SK-N-SH (cell line): Measurements from ENCODE around the gene SIM2. TPM values are rescaled to one million over a fixed set of nuclear protein-coding genes. Genes with fewer than 3 reads are reported as not detected.

Source experiments
- CTCF ChIA-PET: fragments of 300-600, 350-600 bp; formaldehyde crosslinking; extraction: SDS; loops from one replicate; lab custom pipeline; 2021; lab: Yijun Ruan, JAX
- POLR2A ChIA-PET: fragments of 350-600 bp; sonication (Branson Sonifier 250); formaldehyde crosslinking; extraction: SDS; loops from one replicate; lab custom pipeline; 2020; ENCODE audit warnings: antibody characterized with exemption, inconsistent platforms; lab: Yijun Ruan, JAX
- DNase-seq: peaks from one replicate; pipeline ENCODE4 v3.0.0; 2012
- H2AFZ ChIP-seq: fragments of 200-600 bp; sonication (generic); 2 replicates; pipeline ENCODE4 v1.8.1; 2016; ENCODE audit warnings: antibody characterized with exemption, mild to moderate bottlenecking, low read depth
- H3F3A ChIP-seq: fragments of 200-600 bp; sonication (generic); replicated peaks from 2 replicates; pipeline ENCODE3; 2016; ENCODE audit warnings: antibody characterized with exemption, mild to moderate bottlenecking; ENCODE audit not compliant: insufficient read depth
- H3K27ac ChIP-seq, 2 experiments: fragments of 200-500 bp in 1 of 2; fragments of 200-600 bp in 1 of 2; sonication (Bioruptor generic) in 1 of 2; sonication (generic), shearing (Covaris generic) in 1 of 2; 2 replicates each; pipeline versions ENCODE4 v1.5.1 to v1.6.1; 2014 to 2016; ENCODE audit warnings: low read depth in 2 of 2, inconsistent platforms in 1 of 2, low read length in 1 of 2, mild to moderate bottlenecking in 1 of 2, mixed read lengths in 1 of 2
- H3K27me3 ChIP-seq: fragments of 200-600 bp; sonication (generic), shearing (Covaris generic); 2 replicates; pipeline ENCODE4 v1.6.1; 2016; ENCODE audit warnings: mixed run types; ENCODE audit not compliant: insufficient read depth
- H3K36me3 ChIP-seq, 2 experiments: fragments of 200-500 bp in 1 of 2; fragments of 200-600 bp in 1 of 2; sonication (Bioruptor generic) in 1 of 2; sonication (generic) in 1 of 2; replicated peaks in 1 of 2; 2 replicates each; pipeline versions ENCODE3 to v1.5.1; 2014 to 2016; ENCODE audit warnings: low read length in 1 of 2, mild to moderate bottlenecking in 1 of 2; ENCODE audit not compliant: insufficient read depth in 2 of 2, control insufficient read depth in 1 of 2
- H3K4me1 ChIP-seq, 2 experiments: fragments of 200-500 bp in 1 of 2; fragments of 200-600 bp in 1 of 2; sonication (Bioruptor generic) in 1 of 2; sonication (generic), shearing (Covaris generic) in 1 of 2; 2 replicates each; pipeline versions ENCODE4 v1.5.1 to v1.6.1; 2014 to 2016; ENCODE audit warnings: low read depth in 1 of 2, low read length in 1 of 2, mixed run types in 1 of 2; ENCODE audit not compliant: insufficient read depth in 2 of 2, control insufficient read depth in 1 of 2
- H3K4me2 ChIP-seq: fragments of 200-600 bp; sonication (generic), shearing (Covaris generic); 2 replicates; pipeline ENCODE4 v1.6.1; 2017; ENCODE audit warnings: mixed run types
- H3K4me3 ChIP-seq, 2 experiments: fragments of 200-500 bp in 1 of 2; fragments of 200-600 bp in 1 of 2; sonication (Bioruptor generic) in 1 of 2; sonication (generic), shearing (Covaris generic) in 1 of 2; 2 replicates each; pipeline versions ENCODE4 v1.5.1 to v1.8.1; 2014 to 2016; ENCODE audit warnings: low read depth in 2 of 2, inconsistent platforms in 1 of 2, low read length in 1 of 2, mild to moderate bottlenecking in 1 of 2, mixed read lengths in 1 of 2, moderate library complexity in 1 of 2
- H3K79me2 ChIP-seq: fragments of 200-600 bp; sonication (generic); 2 replicates; pipeline ENCODE4 v1.8.1; 2017; ENCODE audit warnings: mild to moderate bottlenecking; ENCODE audit not compliant: insufficient read depth
- H3K9ac ChIP-seq: fragments of 200-600 bp; sonication (generic); 2 replicates; pipeline ENCODE4 v1.6.1; 2017; ENCODE audit warnings: mixed run types
- H3K9me2 ChIP-seq: fragments of 200-600 bp; sonication (generic); 2 replicates; pipeline ENCODE4 v1.6.1; 2017; ENCODE audit warnings: mixed run types
- H3K9me3 ChIP-seq: fragments of 200-600 bp; sonication (generic); 2 replicates; pipeline ENCODE4 v1.6.1; 2017; ENCODE audit warnings: mixed run types, mild to moderate bottlenecking, moderate library complexity
- H4K20me1 ChIP-seq: fragments of 200-600 bp; sonication (generic); 2 replicates; pipeline ENCODE4 v1.6.1; 2017; ENCODE audit warnings: mild to moderate bottlenecking, mixed run types; ENCODE audit not compliant: insufficient read depth
- EZH2phosphoT487 ChIP-seq: fragments of 200-600 bp; sonication (generic); IDR thresholded peaks from 2 replicates; pipeline ENCODE4 v1.6.1; 2017; ENCODE audit warnings: low read depth, mixed run types, mild to moderate bottlenecking, antibody characterized with exemption, moderate library complexity, borderline replicate concordance
- GATA2 ChIP-seq: sonication (generic); formaldehyde crosslinking; IDR thresholded peaks from 2 replicates; pipeline ENCODE4 v1.5.0; 2020; ENCODE audit warnings: mild to moderate bottlenecking, missing genetic modification reagents
- JUND ChIP-seq: IDR thresholded peaks from 2 replicates; pipeline ENCODE4 v1.4.0; 2012
- MEF2A ChIP-seq: IDR thresholded peaks from 2 replicates; pipeline ENCODE4 v1.4.0; 2012; ENCODE audit warnings: low read depth, borderline replicate concordance
- NRF1 ChIP-seq: IDR thresholded peaks from 2 replicates; pipeline ENCODE4 v1.6.1; 2012; ENCODE audit warnings: low read depth, mild to moderate bottlenecking, low read length
- POLR2AphosphoS5 ChIP-seq: IDR thresholded peaks from 2 replicates; pipeline ENCODE4 v1.6.1; 2012; ENCODE audit warnings: low read depth, low read length
- RAD21 ChIP-seq: IDR thresholded peaks from 2 replicates; pipeline ENCODE4 v1.6.1; 2012; ENCODE audit warnings: mild to moderate bottlenecking, low read length
- RXRA ChIP-seq: IDR thresholded peaks from 2 replicates; pipeline ENCODE4 v1.4.0; 2012; ENCODE audit warnings: low read depth, mild to moderate bottlenecking, borderline replicate concordance
- SIN3A ChIP-seq: IDR thresholded peaks from 2 replicates; pipeline ENCODE4 v1.6.1; 2012; ENCODE audit warnings: low read depth, mild to moderate bottlenecking, low read length, moderate library complexity, borderline replicate concordance
- SMC3 ChIP-seq: IDR thresholded peaks from 2 replicates; pipeline ENCODE4 v1.6.1; 2012; ENCODE audit warnings: low read depth, low read length, improper control_type of control experiment
- TAF1 ChIP-seq: IDR thresholded peaks from 2 replicates; pipeline ENCODE4 v1.6.1; 2012; ENCODE audit warnings: low read depth, mild to moderate bottlenecking, low read length, moderate library complexity, borderline replicate concordance
- YY1 ChIP-seq: IDR thresholded peaks from 2 replicates; pipeline ENCODE4 v1.4.0; 2012; ENCODE audit warnings: low read depth, mild to moderate bottlenecking
- WGBS: methylation state at CpG from one replicate; pipeline ENCODE4 v1.1.6; 2017; ENCODE audit warnings: low lambda C conversion rate; 5-methylcytosine and 5-hydroxymethylcytosine counted together
- polyA plus RNA-seq, 3 experiments: library from polyadenylated mRNA; depleted of rRNA; stranded (reverse); fragments of >200 nt; gene quantifications; 2 replicates each; pipeline ENCODE4 v1.2.3, GENCODE V29; 2012
- TF ChIP-seq, protein P1 (sequence below): fragments of 150-350 bp; IDR thresholded peaks from 2 replicates; pipeline ENCODE4 v1.6.1; 2016; ENCODE audit warnings: mild to moderate bottlenecking, low read depth, low read length
- TF ChIP-seq, protein P2 (sequence below): IDR thresholded peaks from 2 replicates; pipeline ENCODE4 v1.4.0; 2012; ENCODE audit warnings: low read depth, borderline replicate concordance
- TF ChIP-seq, protein P3 (sequence below): IDR thresholded peaks from 2 replicates; pipeline ENCODE4 v1.4.0; 2012; ENCODE audit warnings: low read depth, borderline replicate concordance
- TF ChIP-seq, protein P4 (sequence below): IDR thresholded peaks from 2 replicates; pipeline ENCODE4; 2012
- TF ChIP-seq, protein P5 (sequence below): fragments of 200-600 bp; sonication (generic); IDR thresholded peaks from 2 replicates; pipeline ENCODE4 v1.6.1; 2017; ENCODE audit warnings: antibody characterized with exemption, mild to moderate bottlenecking, moderate library complexity

SIM2 gene
- polyA plus RNA-seq, 1 of the 3 experiments (the other 2 are of a cell fraction), result not detected

DNA sequence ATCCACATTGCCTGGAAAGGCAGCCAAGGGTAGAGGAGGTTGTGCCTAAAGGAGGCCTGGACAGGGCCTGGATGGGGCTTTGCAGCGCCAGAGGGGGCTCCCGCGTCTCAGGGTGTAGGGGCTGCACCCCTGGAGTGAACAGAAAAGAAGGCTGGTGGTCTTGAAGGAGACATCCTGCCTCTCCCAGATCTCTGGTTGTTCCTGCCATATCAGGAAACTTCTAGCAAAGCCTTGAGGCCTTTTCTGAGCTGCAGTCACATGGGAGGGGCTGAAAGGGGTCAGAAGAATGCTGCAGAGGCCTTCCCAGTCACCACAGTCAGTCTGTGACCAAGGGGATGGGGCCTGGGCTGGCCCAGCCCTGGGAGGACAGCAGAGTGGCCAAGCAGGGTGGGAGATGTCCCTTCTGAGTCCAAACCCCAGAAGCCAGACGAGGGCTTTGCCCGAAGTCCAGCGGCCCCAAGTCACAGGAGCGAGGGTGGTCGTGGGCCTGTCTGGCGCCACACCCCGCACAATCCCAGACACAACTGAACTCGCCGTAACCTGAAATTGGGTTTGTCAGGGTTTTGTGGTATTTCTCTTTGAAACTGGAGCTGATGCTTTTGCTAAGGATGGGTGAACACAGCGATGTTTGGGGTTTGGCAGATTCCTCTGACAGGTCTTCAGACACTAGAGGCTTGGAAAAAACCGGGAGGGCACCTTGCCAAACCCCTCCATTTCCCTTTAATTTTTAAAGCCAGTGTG lies 29.6 kb downstream of the SIM2 start:
- Histone ChIP-seq H3K4me1 (no peaks in the 10 kb centered on the region), H3K27ac (no peak overlapping the region), H2AFZ (no peak overlapping the region), H3K4me3 (no peak overlapping the region), H3K9me3 (no peaks in the 10 kb centered on the region), H3K4me2 (no peak overlapping the region), H4K20me1 (no peaks in the 10 kb centered on the region), H3K36me3 (no peaks in the 10 kb centered on the region), H3F3A (no peaks in the 10 kb centered on the region), H3K9me2 (no peaks in the 10 kb centered on the region), H3K9ac (no peak overlapping the region), H3K79me2 (no peaks in the 10 kb centered on the region), H3K27me3 (peaks cover 41% of the 10 kb centered on the region)
- POLR2A ChIA-PET, result no interaction called here
- CTCF ChIA-PET, result no interaction called here
- WGBS, result 41% methylated on average over 3 of the region's 14 CpGs
- DNase-seq, result no peak
- TF ChIP-seq, protein P1, sequence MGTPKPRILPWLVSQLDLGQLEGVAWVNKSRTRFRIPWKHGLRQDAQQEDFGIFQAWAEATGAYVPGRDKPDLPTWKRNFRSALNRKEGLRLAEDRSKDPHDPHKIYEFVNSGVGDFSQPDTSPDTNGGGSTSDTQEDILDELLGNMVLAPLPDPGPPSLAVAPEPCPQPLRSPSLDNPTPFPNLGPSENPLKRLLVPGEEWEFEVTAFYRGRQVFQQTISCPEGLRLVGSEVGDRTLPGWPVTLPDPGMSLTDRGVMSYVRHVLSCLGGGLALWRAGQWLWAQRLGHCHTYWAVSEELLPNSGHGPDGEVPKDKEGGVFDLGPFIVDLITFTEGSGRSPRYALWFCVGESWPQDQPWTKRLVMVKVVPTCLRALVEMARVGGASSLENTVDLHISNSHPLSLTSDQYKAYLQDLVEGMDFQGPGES, result no peak
- no peak for TF ChIP-seq EZH2phosphoT487
- no peak for TF ChIP-seq TAF1

DNA sequence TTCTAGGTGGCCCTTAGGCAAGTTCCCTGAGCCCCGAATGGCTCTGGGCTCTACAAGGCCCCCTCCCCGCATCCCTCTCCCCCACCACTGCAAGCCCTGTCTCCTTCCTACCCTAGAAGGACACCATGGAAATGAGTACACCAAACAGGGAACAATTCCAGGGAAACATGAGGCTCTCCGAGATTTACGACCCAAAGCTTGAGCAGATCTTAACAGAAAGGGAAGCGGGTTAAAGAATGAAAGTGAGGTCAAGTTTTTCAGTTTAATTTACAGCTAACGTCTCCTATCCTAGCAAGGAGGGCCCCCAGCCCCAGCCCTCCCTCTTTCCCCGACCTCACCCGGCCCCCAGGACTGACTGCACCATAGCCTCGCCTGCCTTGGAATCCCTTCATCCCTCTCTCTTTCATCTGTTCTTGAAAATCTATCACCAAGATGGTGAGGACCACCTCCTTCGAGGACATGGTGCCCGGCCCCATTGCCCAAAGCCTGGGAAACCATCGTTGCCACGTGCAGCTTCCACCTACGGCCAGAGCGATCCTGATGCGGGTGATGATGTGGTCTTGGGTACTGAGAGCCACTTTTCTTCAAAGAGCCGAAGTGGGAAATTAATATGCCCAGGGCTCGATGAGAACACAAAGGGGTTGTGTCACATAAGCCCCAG lies 30.5 kb downstream of the SIM2 start:
- no peak overlapping the region for H3K9ac ChIP-seq
- H4K20me1 ChIP-seq, result no peaks in the 10 kb centered on the region
- peaks cover 36% of the 10 kb centered on the region for H3K27me3 ChIP-seq
- no peaks in the 10 kb centered on the region for H3K9me2 ChIP-seq
- H3K4me3 ChIP-seq, result no peak overlapping the region
- H2AFZ ChIP-seq, result no peak overlapping the region
- POLR2A ChIA-PET, result no interaction called here
- no peak for DNase-seq
- H3K27ac ChIP-seq, result no peak overlapping the region
- no peaks in the 10 kb centered on the region for H3F3A ChIP-seq
- H3K4me1 ChIP-seq, result no peaks in the 10 kb centered on the region
- no peaks in the 10 kb centered on the region for H3K79me2 ChIP-seq
- TF ChIP-seq, protein P2, sequence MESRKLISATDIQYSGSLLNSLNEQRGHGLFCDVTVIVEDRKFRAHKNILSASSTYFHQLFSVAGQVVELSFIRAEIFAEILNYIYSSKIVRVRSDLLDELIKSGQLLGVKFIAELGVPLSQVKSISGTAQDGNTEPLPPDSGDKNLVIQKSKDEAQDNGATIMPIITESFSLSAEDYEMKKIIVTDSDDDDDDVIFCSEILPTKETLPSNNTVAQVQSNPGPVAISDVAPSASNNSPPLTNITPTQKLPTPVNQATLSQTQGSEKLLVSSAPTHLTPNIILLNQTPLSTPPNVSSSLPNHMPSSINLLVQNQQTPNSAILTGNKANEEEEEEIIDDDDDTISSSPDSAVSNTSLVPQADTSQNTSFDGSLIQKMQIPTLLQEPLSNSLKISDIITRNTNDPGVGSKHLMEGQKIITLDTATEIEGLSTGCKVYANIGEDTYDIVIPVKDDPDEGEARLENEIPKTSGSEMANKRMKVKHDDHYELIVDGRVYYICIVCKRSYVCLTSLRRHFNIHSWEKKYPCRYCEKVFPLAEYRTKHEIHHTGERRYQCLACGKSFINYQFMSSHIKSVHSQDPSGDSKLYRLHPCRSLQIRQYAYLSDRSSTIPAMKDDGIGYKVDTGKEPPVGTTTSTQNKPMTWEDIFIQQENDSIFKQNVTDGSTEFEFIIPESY, result no peak
- TF ChIP-seq POLR2AphosphoS5 (no peak), TAF1 (no peak), MEF2A (no peak), SIN3A (no peak), NRF1 (no peak), EZH2phosphoT487 (no peak), YY1 (no peak), SMC3 (no peak), RAD21 (no peak), RXRA (no peak), JUND (no peak), GATA2 (CRISPR knock-in tag) (no peak)
- TF ChIP-seq, protein P3, sequence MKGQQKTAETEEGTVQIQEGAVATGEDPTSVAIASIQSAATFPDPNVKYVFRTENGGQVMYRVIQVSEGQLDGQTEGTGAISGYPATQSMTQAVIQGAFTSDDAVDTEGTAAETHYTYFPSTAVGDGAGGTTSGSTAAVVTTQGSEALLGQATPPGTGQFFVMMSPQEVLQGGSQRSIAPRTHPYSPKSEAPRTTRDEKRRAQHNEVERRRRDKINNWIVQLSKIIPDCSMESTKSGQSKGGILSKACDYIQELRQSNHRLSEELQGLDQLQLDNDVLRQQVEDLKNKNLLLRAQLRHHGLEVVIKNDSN, result no peak
- TF ChIP-seq, protein P4, sequence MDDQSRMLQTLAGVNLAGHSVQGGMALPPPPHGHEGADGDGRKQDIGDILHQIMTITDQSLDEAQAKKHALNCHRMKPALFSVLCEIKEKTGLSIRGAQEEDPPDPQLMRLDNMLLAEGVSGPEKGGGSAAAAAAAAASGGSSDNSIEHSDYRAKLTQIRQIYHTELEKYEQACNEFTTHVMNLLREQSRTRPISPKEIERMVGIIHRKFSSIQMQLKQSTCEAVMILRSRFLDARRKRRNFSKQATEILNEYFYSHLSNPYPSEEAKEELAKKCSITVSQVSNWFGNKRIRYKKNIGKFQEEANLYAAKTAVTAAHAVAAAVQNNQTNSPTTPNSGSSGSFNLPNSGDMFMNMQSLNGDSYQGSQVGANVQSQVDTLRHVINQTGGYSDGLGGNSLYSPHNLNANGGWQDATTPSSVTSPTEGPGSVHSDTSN, result no peak
- TF ChIP-seq, protein P5, sequence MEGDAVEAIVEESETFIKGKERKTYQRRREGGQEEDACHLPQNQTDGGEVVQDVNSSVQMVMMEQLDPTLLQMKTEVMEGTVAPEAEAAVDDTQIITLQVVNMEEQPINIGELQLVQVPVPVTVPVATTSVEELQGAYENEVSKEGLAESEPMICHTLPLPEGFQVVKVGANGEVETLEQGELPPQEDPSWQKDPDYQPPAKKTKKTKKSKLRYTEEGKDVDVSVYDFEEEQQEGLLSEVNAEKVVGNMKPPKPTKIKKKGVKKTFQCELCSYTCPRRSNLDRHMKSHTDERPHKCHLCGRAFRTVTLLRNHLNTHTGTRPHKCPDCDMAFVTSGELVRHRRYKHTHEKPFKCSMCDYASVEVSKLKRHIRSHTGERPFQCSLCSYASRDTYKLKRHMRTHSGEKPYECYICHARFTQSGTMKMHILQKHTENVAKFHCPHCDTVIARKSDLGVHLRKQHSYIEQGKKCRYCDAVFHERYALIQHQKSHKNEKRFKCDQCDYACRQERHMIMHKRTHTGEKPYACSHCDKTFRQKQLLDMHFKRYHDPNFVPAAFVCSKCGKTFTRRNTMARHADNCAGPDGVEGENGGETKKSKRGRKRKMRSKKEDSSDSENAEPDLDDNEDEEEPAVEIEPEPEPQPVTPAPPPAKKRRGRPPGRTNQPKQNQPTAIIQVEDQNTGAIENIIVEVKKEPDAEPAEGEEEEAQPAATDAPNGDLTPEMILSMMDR, result no peak
- H3K4me2 ChIP-seq, result no peak overlapping the region
- H3K9me3 ChIP-seq, result no peaks in the 10 kb centered on the region
- WGBS, result 58% methylated on average over 18 of the region's 18 CpGs
- H3K36me3 ChIP-seq, result no peaks in the 10 kb centered on the region
- CTCF ChIA-PET, result no interaction called here
